T-cell (primary cell): ENCODE measurements around the gene LSP1. TPM values are rescaled to one million over a fixed set of nuclear protein-coding genes. Genes with fewer than 3 reads are reported as not detected.

Experiments used
- ATAC-seq, 4 experiments: fragments of 200-7000 bp in 3 of 4; fragments of 150-1000 bp in 1 of 4; cut with Tn5 transposase; replicated peaks in 1 of 4; 1 replicate in 3 of 4; 2 replicates in 1 of 4; pipeline ENCODE4 v1.10.0; 2021; ENCODE audit warnings: moderate library complexity in 3 of 4, mild to moderate bottlenecking in 2 of 4, moderate number of reproducible peaks in 1 of 4
- CTCF ChIA-PET, 2 donors: fragments of 300-600 bp; sonication (Branson Sonifier 250); formaldehyde crosslinking; loops; one replicate each; lab custom pipeline; 2022; ENCODE audit warnings: antibody characterized with exemption in 2 of 2; lab: Charles Lee
- POLR2A ChIA-PET, 2 donors: fragments of 300-600 bp; sonication (Branson Sonifier 250); formaldehyde crosslinking; loops; one replicate each; lab custom pipeline; 2022; ENCODE audit warnings: antibody characterized with exemption in 2 of 2; lab: Charles Lee
- DNase-seq, 35 experiments: peaks; one replicate each; pipeline versions ENCODE4 v3.0.0 to v3.0.0-alpha.2; 2013 to 2023
- H3K27ac ChIP-seq: one replicate; pipeline ENCODE4 v1.5.1; 2013; ENCODE audit warnings: low read length
- H3K27me3 ChIP-seq, 2 experiments: replicated peaks in 1 of 2; 1 replicate in 1 of 2; 2 replicates in 1 of 2; pipeline versions ENCODE4 v1.6.1 to v1.7.0; 2013; ENCODE audit warnings: low read length in 1 of 2, mixed read lengths in 1 of 2; ENCODE audit not compliant: control insufficient read depth in 2 of 2, insufficient read depth in 2 of 2; ENCODE audit errors: extremely low read depth in 1 of 2
- H3K36me3 ChIP-seq, 2 donors: 1 replicate in 1 of 2; 2 replicates in 1 of 2; pipeline versions ENCODE4 v1.6.1 to v1.7.0; 2013; ENCODE audit warnings: low read length in 1 of 2; ENCODE audit not compliant: control insufficient read depth in 2 of 2, insufficient read depth in 1 of 2; ENCODE audit errors: extremely low read depth in 1 of 2
- H3K4me1 ChIP-seq, 2 experiments: 1 replicate in 1 of 2; 2 replicates in 1 of 2; pipeline versions ENCODE4 v1.6.1 to v1.7.0; 2013; ENCODE audit warnings: low read length in 2 of 2, mixed read lengths in 1 of 2; ENCODE audit not compliant: insufficient read depth in 2 of 2, control insufficient read depth in 1 of 2; ENCODE audit errors: extremely low read depth in 1 of 2
- H3K4me3 ChIP-seq, 2 donors: 1 replicate in 1 of 2; 2 replicates in 1 of 2; pipeline versions ENCODE4 v1.5.1 to v1.7.0; 2013; ENCODE audit warnings: mild to moderate bottlenecking in 2 of 2, low read length in 1 of 2, moderate library complexity in 1 of 2; ENCODE audit not compliant: control insufficient read depth in 1 of 2; ENCODE audit errors: extremely low read depth in 1 of 2
- H3K9me3 ChIP-seq: 2 replicates; pipeline ENCODE4 v1.7.0; 2013
- H3K27ac Mint-ChIP-seq, 2 donors: one replicate each; pipeline ENCODE4 v1.8.0; 2020 to 2021; ENCODE audit warnings: mild to moderate bottlenecking in 2 of 2, mixed read lengths in 2 of 2
- H3K27me3 Mint-ChIP-seq, 2 donors: one replicate each; pipeline ENCODE4 v1.8.0; 2021 to 2022; ENCODE audit warnings: mixed read lengths in 2 of 2
- H3K36me3 Mint-ChIP-seq: one replicate; pipeline ENCODE4 v1.8.0; 2021; ENCODE audit warnings: mixed read lengths
- H3K4me1 Mint-ChIP-seq, 3 donors: one replicate each; pipeline ENCODE4 v1.8.0; 2020 to 2022; ENCODE audit warnings: mixed read lengths in 3 of 3, mild to moderate bottlenecking in 1 of 3
- H3K4me3 Mint-ChIP-seq, 3 donors: one replicate each; pipeline ENCODE4 v1.8.0; 2020 to 2022; ENCODE audit warnings: mild to moderate bottlenecking in 3 of 3, mixed read lengths in 3 of 3, moderate library complexity in 3 of 3
- H3K9me3 Mint-ChIP-seq, 3 donors: one replicate each; pipeline ENCODE4 v1.8.0; 2020 to 2022; ENCODE audit warnings: mixed read lengths in 3 of 3
- WGBS: methylation state at CpG from one replicate; pipeline ENCODE4 v1.1.5; 2013; ENCODE audit warnings: missing lambda C conversion rate; ENCODE audit not compliant: insufficient coverage; 5-methylcytosine and 5-hydroxymethylcytosine counted together
- total RNA-seq, 35 experiments: library from RNA in 6 of 35; stranded (reverse) in 6 of 35; fragments of 120-200 nt in 1 of 35; gene quantifications; one replicate each; pipeline versions ENCODE4 v1.2.1 to v1.2.4 and lab custom pipeline; 2013 to 2026

LSP1 gene
- total RNA-seq, 5 donors from 2014 or later (not counting 1 experiment from before 2014, with no cell fraction given), result 286 to 514 (median 375) TPM

- H3K27me3 ChIP-seq, result no peaks in the 10 kb centered on the region
- peaks cover 31 to 97% of the 10 kb centered on the region in 2 experiments for H3K4me1 ChIP-seq
- H3K36me3 Mint-ChIP-seq, result peaks cover 5% of the 10 kb centered on the region
- H3K4me3 ChIP-seq, result no peak overlapping the region
- WGBS, result 94% methylated on average over 14 of the region's 15 CpGs
- H3K36me3 ChIP-seq, result peaks cover 19 to 23% of the 10 kb centered on the region in 2 donors
- no peak overlapping the region for H3K27ac ChIP-seq
- POLR2A ChIA-PET, result no interaction called here
- no peak overlapping the region for H3K27ac Mint-ChIP-seq
- DNase-seq, result no peak
- H3K4me1 Mint-ChIP-seq, result peaks cover 37 to 67% (median 63%) of the 10 kb centered on the region in 3 donors
- H3K27me3 Mint-ChIP-seq, result no peaks in the 10 kb centered on the region
- H3K9me3 ChIP-seq, result no peaks in the 10 kb centered on the region
- H3K4me3 Mint-ChIP-seq, result no peak overlapping the region
- H3K9me3 Mint-ChIP-seq, result no peaks in the 10 kb centered on the region
- ATAC-seq, result no peak
- CTCF ChIA-PET, result interaction anchor here in 1 of 2 donors (0.6 kb wide), 1 partner anchor 16 kb away, joined by 5 read pairs; no protein-coding TSS in a partner anchor
Measured at GRCh38 chr11:1866776-1867175, 13.9 kb downstream of the LSP1 start.

DNA sequence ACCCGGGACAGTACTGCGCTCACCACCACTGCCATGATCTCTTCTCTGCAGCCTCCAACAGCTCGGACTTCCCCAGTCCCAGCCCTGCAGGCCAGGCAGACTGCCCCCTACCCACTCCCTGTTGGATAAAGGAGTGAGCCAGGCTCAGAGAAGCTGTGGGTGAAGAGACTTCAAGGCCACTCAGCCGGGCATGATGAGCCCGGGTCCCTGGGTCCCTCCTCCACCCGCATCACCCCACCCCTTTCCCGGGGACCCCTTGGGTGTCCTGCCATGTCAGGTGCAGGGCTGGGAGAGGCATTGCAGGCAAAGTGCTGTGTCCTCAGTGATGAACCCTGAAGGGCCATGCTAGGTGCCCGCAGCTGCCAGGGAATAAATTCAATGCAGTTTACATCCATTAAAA, 14.5 kb downstream of the LSP1 start:
- peak overlapping the region in 1 of 3 donors; percentile 79 for H3K4me3 Mint-ChIP-seq
- CTCF ChIA-PET, result no interaction called here
- no peak overlapping the region for H3K4me3 ChIP-seq
- POLR2A ChIA-PET, result no interaction called here
- peaks cover 42 to 73% (median 69%) of the 10 kb centered on the region in 3 donors for H3K4me1 Mint-ChIP-seq
- no peaks in the 10 kb centered on the region for H3K9me3 Mint-ChIP-seq
- WGBS, result 90% methylated on average over 2 of the region's 8 CpGs
- H3K4me1 ChIP-seq, result peaks cover 26 to 99% of the 10 kb centered on the region in 2 experiments
- no peaks in the 10 kb centered on the region for H3K27me3 ChIP-seq
- H3K36me3 Mint-ChIP-seq, result peaks cover 5% of the 10 kb centered on the region
- H3K36me3 ChIP-seq, result peaks cover 19 to 21% of the 10 kb centered on the region in 2 donors
- no peak overlapping the region for H3K27ac Mint-ChIP-seq
- ATAC-seq (no peak), DNase-seq (no peak)
- H3K9me3 ChIP-seq, result no peaks in the 10 kb centered on the region
- H3K27me3 Mint-ChIP-seq, result no peaks in the 10 kb centered on the region
- no peak overlapping the region for H3K27ac ChIP-seq

GRCh38 chr11:1868056-1868635, 15.3 kb downstream of the LSP1 start:
- Mint-ChIP-seq H3K4me3 (peak overlapping the region in 1 of 3 donors; percentile 79), H3K36me3 (peaks cover 3% of the 10 kb centered on the region), H3K27me3 (no peaks in the 10 kb centered on the region), H3K9me3 (no peaks in the 10 kb centered on the region), H3K27ac (peak overlapping the region in 1 of 2 donors; percentile 22), H3K4me1 (peaks cover 45 to 79% (median 74%) of the 10 kb centered on the region in 3 donors)
- H3K9me3 ChIP-seq, result no peaks in the 10 kb centered on the region
- H3K27ac ChIP-seq, result no peak overlapping the region
- DNase-seq (no peak), ATAC-seq (no peak)
- CTCF ChIA-PET, result no interaction called here
- WGBS, result 90% methylated on average over 9 of the region's 14 CpGs
- peaks cover 29 to 99% of the 10 kb centered on the region in 2 experiments for H3K4me1 ChIP-seq
- H3K4me3 ChIP-seq, result no peak overlapping the region
- POLR2A ChIA-PET, result no interaction called here
- H3K36me3 ChIP-seq, result peaks cover 13 to 16% of the 10 kb centered on the region in 2 donors
- no peaks in the 10 kb centered on the region for H3K27me3 ChIP-seq

GRCh38 chr11:1868636-1869291, 15.9 kb downstream of the LSP1 start:
- Histone ChIP-seq H3K4me1 (peaks cover 29 to 99% of the 10 kb centered on the region in 2 experiments), H3K9me3 (no peaks in the 10 kb centered on the region), H3K27ac (peak overlapping the region; percentile 25), H3K4me3 (no peak overlapping the region), H3K27me3 (no peaks in the 10 kb centered on the region), H3K36me3 (peaks cover 12 to 14% of the 10 kb centered on the region in 2 donors)
- Mint-ChIP-seq H3K4me1 (peaks cover 44 to 77% (median 77%) of the 10 kb centered on the region in 3 donors), H3K9me3 (no peaks in the 10 kb centered on the region), H3K36me3 (peaks cover 2% of the 10 kb centered on the region), H3K27ac (peak overlapping the region; percentile 65 to 82), H3K4me3 (peak overlapping the region; percentile 29 to 79 (median 45)), H3K27me3 (no peaks in the 10 kb centered on the region)
- ChIA-PET POLR2A (interaction anchor here in 1 of 2 donors (0.7 kb wide), 1 partner anchor 12 kb away, joined by 3 read pairs; no protein-coding TSS in a partner anchor), CTCF (no interaction called here)
- WGBS, result 75% methylated on average over 22 of the region's 25 CpGs
- no peak for ATAC-seq
- DNase-seq, result no peak

DNA sequence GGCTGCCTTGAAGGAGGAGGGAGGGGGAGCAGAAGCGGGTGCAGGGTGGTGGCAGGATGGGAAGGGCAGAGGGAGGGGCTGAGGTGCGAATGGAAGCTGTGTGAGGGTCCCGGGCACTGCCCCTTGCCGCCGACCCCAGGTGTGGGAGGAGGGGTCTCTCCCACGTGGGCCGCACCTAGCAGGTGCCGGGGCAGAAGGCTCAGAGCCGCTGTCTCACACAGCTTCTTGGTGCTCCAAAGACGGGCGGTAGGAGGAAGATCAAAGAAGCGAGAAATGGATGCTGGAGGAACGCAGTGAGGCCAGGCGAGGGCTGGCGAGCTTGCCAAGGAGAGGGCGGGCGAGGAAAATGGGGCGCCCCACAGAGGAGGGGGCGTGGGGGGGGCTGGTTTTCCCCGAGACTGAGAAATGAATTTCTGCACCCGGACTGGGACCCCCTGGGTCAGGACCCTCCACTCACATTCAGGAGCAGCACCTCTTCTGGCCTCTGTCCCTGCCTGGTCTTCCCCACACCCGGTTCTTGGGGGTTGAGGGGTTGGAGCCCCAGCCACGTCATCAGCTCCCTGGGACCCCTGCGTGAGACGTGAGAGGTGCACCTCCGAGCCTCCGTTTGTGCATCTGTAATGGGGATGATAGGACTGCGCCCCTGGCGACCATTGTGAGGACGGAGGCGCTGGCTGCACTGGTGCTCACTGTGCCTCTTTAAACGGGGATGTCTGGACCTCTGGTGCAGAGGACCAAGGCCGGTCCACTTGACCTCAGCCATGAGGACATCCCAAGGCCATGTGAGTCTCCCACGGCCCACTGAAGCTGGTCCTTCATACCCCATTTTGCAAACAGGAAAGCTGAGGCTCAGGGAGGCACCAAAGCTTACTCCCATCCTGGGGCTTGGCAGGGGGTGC, 16.8 kb downstream of the LSP1 start:
- WGBS, result 68% methylated on average over 21 of the region's 34 CpGs
- Mint-ChIP-seq H3K4me3 (peak overlapping the region; percentile 75 to 79 (median 75)), H3K27me3 (no peaks in the 10 kb centered on the region), H3K9me3 (no peaks in the 10 kb centered on the region), H3K36me3 (peaks cover 2% of the 10 kb centered on the region), H3K4me1 (peaks cover 39 to 72% (median 71%) of the 10 kb centered on the region in 3 donors), H3K27ac (peak overlapping the region; percentile 93 to 94)
- H3K27ac ChIP-seq, result peak overlapping the region; percentile 25
- peaks cover 29 to 96% of the 10 kb centered on the region in 2 experiments for H3K4me1 ChIP-seq
- H3K36me3 ChIP-seq, result peaks cover 12 to 14% of the 10 kb centered on the region in 2 donors
- no peaks in the 10 kb centered on the region for H3K9me3 ChIP-seq
- CTCF ChIA-PET, result interaction anchor here in 1 of 2 donors (0.5 kb wide), 1 partner anchor 36 kb away, joined by 4 read pairs; no protein-coding TSS in a partner anchor
- ATAC-seq (peak in 1 of 4 experiments; percentile 12), DNase-seq (peak in 1 of 35 experiments; percentile 3)
- POLR2A ChIA-PET, result interaction anchor here in 1 of 2 donors (0.7 kb wide), 1 partner anchor 13 kb away, joined by 3 read pairs; no protein-coding TSS in a partner anchor
- peak overlapping the region in 1 of 2 donors; percentile 20 for H3K4me3 ChIP-seq
- no peaks in the 10 kb centered on the region for H3K27me3 ChIP-seq
